GM21381 (cell line): ENCODE results near the gene SGK1.

ENCODE experiments used
- ATAC-seq: cut with Tn5 transposase; IDR thresholded peaks from one replicate; pipeline ENCODE4 v1.9.1; 2021; ENCODE audit warnings: mild to moderate bottlenecking, moderate library complexity; ENCODE audit not compliant: unreplicated experiment

Gene SGK1

DNA sequence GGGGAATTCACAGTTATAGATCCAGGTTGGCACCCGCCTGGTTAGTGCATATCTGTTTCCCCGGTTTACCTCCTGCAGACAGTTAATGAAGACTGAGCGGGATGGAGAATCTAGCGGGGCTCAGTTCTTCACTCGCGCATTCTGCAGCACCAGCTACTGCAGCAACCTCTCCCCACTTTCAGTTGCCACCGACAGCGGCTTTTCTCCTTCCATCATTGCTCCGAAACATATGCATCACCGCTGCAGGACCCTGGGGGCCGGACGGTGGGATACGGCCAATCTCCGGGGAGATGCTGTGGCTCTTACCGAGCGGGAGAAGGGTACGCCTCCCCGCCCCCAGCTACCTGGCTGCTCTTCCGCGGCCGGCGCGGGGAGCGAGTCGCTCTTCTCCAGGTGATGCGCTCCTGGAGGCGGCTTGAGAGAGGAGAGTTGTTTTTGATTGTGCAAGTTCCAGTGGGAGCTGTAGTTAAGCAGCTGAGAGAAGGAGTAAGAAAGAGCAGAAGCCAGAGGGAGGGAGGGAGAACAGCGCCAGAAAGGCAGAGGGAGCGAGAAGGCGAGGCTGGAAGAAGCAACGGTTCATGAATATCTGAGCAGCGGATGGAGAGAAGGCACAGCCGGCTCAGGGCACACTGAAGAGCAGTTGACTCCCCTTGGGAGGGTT lies at the start of gene SGK1:
Gene SGK1 (minus strand): TSS at position 642 of the 661 bp plus-strand sequence. CDS start 652 bp downstream, outside the sequence.
- ATAC-seq: no peak

DNA sequence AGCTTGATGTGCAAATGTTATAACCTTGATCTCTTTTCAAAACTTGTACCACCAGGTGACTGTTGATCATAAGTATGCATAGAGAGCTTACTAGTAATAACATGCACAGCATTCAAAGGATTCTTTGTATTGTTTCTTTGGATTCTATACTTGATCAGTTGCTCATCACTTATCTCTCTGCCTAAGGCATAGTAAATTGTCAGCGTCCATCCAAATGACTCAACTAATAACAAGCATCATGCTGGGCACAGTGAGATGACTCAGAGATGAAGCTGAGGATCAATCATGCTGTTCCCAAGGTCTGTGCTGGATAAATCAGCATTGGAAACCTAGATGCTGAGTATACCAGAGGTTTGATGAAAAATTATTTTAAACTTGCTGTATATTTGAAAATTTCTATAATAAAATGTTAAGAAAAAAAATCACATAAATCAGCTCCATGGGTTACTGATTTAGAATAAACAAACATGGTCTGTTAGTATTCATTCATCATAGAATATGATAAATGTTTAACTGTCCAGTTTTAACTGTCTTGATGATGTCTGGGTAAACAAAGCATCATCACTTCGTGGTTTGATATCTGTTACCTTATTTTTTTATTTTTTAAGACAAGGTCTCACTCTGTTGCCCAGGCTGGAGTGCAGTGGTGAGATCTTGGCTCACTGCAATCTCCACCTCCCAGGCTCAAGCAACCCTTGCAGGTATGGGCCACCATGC lies 45.6 kb upstream of the SGK1 start:
- ATAC-seq: no peak

DNA sequence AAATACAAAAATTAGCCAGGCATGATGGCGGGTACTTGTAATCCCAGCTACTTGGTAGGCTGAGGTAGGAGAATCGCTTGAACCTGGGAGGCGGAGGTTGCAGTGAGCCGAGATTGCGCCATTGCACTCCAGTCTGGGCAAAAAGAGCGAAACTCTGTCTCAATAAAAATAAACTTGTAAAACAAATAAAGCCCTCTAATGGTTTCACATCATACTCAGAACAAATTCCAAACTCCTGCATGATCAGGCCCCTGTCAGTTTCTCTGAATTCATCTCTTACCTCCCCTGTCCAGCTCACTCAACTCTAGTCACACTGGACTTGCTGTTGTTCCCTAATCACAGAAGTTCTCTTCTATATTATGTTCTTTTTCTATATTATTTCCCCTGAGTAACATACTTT lies 43.1 kb upstream of the SGK1 start:
- no peak for ATAC-seq

DNA sequence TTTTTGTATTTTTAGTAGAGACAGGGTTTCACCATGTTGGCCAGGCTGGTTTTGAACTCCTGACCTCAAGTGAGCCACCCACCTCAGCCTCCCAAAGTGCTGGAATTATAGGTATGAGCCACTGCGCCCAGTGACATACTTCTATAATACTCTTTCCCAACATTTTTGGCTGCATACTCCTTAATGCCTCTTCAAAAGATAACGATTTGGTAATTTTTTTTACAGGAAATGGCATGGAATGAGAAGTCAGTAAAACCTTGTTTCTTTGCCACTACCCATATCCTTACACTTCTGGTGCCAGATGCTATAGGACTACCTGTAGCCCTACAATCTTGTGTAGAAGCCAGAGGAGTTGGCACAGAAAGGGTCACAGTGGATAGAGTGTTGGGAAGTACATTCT lies 41.4 kb upstream of the SGK1 start:
- ATAC-seq: no peak

DNA sequence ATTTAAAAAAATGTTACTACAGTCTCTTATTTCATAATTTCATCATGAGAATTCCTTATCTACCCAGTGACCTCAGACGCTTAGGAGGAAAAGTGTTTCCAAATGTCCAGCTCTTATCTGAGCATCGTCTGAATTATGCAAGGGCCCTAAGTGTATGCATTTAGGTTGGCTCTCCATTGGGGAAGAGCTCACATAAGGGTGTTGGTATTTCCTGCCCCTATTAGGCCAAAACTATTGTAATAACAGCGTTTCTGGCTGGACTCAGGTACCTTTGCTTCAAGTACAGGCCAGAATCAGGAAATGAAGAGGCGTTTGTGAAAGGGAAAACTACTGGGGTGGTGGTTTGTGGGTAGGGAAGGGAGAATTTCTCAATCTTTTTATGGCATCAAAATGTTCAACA lies 40.4 kb upstream of the SGK1 start:
- ATAC-seq: no peak

DNA sequence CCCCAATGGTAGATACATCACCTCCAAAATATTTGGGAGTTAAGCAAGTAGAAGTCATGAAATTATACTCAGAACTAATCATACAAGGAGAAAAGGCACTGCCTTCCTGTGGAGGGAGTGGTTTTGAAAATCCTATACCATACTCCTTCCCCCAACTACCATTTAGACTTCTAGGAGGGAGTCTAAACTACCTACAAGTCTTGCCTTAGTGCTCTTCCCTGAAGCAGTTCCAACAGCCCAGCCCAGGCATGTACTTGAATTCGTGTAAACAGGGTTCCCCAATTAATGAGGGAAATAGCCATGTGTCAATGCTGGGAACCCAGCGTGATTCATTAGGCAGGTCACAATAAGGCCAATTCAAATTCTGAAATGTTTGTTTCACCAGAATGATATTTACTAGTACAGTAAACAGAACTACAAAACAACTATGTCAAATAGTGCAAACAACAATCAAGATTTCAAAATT lies 39.1 kb upstream of the SGK1 start:
- no peak for ATAC-seq

DNA sequence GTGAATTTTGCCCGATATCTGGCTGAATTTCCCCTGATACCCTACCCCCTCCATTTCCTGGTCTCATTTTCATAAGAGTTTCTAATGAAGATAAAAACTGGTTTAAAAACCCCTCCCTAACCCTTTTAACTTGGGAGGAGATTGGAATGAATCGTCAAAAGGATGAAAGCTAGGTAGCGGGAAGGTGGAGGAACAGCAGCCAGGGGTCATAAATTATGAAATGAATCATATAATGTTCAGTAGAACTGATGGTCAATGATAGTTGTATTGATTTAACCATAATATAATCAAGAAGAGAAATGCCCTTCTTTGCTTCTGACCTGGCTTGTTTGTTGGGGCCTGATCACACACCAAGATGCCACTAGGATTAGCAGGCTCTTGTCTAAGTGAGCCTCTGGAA lies 38.5 kb upstream of the SGK1 start:
- ATAC-seq: no peak

DNA sequence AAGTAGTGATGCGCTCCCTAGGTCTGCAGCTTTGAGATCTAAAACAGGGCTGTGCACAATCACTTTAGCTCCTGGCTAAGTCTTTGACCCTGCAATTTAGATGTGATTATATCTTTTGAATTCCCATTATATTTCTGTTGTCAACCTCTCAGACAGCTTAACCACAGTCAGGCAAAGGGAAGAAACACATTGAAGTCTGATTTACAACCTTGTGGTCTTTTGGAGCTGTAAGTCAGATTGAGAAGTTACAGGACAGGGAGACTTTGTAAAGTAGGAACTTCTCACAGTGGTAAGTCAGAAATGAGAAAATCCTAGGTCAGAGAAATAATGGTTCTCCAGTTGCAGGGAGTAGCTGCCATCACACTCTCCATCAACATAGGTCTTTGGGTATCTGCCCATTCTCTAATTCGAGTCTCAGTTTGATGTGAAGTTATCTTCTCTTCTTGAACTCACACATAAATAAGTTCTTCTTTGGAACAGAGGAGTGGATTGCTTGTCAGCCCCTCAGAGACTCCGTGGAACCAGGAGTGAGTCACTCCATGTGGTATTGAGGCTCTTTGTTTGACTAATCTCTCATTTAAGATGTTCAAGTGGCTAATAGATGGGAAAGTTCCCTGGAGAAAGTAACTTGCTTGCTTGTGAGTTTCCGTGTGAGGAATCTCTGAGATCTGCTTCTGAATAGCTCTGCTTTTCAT lies 35.0 kb upstream of the SGK1 start:
- ATAC-seq: no peak

DNA sequence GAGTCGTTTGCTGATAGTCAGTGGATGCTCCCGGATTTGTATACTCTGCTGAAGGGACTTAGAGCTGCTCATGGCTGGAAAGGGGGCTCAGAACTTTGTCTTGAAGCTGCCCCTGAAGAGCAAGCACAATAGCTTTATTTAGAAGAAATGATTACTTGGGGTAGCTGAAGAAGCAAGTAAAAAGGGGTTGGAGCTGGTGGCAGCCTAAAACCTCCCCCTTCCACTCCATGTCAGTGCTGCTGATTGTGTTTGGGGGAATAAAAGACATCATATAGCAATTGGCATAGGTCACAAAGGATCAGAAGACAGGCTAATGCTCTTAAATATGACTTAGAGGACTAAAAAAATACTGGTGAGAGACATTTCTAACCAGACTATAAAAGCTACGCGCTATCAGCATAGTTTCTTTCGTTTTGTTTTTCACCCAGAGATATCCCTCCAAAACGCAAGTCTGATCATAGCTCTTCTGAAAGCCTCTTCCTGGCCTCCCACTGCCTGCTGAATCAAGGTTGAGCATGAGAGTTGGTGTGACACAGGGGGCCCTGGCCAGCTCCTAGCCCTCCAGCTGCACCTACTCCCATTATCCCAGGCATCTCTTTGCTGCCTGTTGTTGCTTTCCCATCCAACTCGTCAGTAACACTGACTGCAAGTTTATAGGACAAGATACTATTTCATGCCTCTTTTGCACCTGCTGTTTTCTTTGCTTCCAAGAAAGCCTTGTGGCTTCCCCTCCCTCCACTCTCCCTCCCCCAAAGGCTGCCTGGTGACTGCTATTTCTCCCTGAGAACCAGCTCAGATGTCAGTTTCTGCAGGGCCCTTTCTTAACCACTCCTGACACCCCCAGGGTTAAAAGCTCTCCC lies 33.9 kb upstream of the SGK1 start:
- ATAC-seq: no peak

DNA sequence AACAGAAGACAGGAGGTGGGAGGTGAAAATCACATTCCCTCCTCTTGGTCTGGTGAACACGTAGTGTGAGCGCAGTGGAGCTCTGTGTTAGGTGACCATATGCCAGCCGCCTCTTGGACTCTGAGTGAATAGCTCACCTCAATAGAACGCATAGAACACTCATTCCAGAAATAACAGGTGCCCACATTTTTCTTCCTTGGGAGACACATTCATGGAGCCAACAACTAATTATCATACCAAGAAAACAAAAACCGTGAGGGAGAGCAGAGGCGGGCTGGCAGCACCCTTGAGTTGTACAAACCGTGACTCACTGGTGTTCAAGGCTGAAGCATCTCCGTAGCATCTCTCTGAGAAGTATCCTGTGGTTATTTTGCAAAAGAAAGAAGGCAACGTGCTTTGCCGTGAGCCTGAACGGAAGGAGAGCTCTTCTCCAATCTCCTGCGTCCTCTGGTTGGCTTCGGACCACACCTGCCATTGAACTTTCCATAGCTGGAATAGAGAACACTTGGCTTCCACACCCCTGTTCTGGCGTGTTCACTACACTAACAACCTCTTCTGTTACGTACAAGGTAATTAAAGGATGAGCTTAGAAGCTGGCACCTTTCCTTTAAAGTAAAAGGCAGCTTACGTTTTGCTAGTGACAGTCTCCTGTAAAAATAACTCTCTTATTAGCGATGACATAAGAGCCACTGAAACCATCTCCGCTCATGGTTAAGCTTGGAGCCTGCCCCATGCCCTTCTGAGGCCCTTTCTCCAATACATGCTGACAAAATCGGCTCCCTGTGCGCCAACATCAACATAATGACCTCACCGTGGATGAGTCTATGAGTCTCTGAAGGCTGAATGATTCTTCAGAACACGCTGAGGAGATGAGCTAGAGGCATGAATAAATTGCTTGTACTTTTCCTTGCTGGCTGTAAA lies 30.2 kb upstream of the SGK1 start:
- ATAC-seq: no peak

DNA sequence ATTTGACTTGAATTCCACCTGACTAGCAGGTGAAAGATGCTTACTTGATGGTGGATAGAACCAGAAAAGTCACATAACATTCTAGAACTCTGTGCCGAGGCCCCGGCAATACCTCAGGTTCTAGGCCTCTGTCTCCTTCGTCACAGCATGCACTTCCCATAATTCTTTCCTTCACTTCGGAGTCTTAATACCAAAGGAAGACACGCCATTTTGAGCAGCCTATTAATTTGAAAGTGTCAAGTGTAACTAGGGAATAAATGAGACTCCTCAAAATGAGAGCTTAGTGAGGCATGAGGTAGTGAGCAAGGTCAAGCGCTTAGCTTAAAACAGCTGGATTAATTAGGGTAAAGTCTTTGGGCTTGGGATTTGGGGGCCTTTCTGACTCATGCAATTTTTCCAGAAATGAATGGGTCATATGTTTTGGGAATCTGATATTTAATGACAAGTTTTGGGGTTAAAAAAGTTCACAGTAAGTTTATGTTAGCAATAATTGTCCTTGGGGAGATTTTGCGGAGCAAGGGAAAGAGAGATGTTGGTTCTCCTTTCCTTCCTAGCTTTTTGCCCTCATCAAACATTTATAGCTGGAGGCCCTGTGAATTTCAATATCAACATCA lies 29.1 kb upstream of the SGK1 start:
- no peak for ATAC-seq

DNA sequence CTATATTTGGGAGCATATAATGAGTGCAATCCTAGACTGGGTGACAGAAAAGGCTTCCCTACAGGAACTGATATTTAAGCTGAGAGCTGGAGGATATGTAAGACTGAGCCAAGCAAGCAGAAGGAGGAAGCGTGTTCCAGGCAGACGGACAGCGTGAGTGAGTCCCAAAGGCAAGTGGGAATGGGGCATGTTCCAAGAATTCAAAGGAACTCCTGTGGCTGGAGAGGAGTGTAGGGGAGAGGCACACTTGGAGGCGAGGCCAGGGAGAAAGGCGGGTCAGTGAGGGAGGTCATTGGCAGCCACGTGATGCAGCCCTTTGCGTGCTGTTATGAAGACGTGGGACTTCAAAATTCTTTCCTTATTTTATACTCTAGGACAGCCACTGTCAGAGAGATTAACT lies 27.9 kb upstream of the SGK1 start:
- ATAC-seq: no peak

DNA sequence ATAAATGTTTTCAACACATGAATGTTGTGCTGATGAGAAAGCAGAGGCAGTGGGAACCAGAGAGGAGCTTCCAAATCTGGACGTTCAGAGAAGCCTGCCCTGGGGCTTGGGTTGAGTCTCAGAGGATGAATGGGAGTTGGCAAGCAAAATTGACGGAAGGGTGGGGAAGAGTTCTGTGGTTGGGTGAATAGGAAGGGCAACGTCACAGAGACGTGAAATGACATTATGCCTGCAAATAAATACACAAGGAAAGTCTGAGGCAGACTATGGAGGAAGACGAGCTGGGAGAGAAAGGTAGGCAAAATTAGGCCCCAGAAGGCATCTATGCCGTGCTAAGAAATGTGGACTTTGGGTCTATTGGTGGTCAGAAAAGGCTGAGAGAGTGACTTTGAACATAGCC lies 25.2 kb upstream of the SGK1 start:
- no peak for ATAC-seq

DNA sequence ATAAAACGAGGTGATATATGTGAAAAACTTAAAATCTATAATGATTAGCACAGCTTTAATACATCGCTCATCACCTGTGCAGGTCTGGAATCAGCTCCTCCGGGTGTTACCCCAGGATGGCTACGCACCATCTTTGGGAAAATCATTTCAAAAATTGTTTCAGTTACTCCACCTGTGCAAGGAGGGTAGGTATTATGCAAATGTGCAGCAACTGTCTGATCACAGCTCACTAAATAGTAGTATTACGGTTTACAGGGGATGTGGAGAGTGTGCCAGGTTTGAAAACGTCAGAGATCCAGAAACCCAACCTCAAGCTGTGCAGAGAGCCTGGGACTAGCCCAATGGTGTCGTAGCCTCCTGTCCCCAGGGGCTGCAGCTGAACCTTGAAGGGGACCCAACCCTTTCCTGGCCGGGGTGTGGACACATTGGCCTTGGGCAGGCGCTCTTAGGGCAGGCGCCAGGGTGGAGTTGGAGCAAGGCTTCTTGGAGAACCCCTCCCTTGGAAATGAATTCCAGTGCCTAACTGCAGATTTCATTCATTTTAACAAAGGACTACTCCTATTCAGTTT lies 24.2 kb upstream of the SGK1 start:
- no peak for ATAC-seq

DNA sequence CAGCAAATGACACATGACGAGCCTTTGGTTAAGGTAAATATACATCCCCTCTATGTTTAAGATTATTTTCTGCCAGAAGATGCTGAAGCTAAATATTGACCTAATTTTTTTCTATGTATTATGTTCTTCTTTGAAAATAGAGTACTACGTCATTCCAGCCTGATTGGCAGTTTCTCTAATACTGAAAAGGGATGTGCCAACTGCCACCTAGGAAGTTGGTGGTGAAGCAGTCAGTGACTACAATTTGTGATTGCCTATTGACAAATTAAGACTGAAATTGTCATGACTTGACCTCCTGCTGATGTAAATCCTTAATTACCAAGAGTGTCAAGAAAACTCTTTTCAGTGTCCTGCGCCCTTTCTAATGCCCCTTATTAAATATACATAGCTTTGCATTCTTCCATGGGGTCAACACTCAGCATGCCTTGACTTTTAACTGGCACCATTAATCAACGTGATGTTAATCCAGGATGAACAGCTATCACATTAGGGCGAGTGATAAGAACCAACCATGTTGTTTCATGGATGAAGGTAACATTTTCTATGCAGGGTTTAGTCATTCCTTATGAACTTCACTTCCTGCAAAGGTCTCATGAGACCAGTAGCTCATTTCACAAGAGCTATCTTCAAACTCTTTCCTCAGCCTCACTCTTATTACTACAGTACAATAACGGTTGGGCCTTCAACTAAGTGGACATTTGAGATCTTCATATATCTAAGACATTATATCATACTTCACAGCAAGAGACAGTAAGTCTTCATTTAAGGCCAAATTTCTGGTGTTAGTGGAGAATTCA lies 22.5 kb upstream of the SGK1 start:
- no peak for ATAC-seq

DNA sequence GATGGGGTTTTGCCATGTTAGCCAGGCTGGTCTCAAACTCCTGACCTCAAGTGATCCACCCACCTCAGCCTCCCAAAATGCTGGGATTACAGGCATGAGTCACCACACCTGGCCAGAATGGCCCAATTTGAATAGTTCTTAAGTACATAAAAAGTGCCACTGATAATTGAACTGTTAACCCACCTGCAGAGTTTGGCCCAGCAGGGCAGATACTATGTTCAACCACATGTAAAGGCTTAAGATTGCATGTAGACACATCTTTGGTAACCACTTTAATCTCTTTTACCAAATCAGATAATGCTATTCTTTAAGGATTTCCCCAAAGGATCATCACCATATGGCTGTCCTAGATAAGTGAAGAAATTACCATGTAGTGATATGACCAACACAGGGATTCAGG lies 21.3 kb upstream of the SGK1 start:
- ATAC-seq: no peak

DNA sequence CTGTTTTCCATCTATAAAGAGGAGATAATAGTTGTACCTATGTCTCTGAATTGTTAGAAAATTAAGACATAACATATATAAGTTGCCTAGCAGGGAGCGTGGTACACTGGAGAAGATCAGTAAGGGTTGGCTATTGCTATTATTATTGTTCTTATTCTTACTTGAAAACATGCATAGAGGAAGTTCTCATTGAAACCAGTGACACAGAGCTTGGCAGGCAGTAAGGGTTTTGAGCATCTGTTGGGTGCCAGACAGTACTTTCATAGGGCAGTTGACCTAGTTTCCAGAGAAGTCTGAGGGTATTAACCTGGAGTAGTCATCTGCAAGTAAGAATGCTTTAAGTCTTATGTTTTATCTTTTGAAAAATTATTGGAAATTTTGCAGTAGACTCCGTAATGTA lies 13.3 kb upstream of the SGK1 start:
- ATAC-seq: no peak

DNA sequence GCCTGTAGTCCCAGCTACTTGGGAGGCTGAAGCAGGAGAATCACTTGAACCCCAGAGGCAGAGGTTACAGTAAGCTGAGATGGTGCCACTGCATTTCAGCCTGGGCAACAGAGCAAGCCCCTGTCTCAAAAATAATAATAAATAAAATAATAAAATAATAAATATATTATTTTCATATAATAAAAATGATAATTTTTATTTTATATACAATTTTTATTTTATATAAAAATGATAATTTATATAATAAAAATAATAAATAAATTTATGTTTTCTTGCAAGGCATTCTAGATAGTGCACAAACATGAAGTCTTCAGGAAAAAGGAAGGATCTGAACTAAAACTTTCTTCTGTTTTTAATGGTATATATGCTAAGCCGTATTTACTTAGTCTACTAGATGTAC lies 12.6 kb upstream of the SGK1 start:
- no peak for ATAC-seq

DNA sequence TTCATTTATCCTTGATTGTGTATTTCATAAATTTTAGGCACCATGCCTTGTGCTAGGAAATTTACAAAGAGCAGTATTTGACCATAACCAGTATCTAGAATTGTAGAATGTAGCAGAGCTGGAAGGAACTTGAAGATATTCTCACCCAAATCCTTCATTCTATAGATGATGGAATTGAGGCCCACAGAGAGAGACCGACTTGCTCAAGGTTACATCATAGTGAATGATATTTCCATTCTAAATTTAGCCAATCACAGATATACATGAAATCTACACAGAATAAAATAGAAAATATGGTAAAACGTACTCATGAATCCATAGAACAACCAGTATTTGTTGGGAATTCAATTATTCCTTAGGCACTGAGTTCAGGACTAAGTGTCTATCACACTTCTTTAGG lies 10.9 kb upstream of the SGK1 start:
- no peak for ATAC-seq
